NB4 (cell line): ENCODE measurements around the gene GULP1.

Experiments used
- CTCF ChIP-seq: IDR thresholded peaks from one replicate; pipeline ENCODE4 v1.5.1; 2012; ENCODE audit warnings: low read depth, low read length
- MYC ChIP-seq: IDR thresholded peaks from 2 replicates; pipeline ENCODE4 v1.6.1; 2011; ENCODE audit warnings: low read depth, low read length

GRCh38 chr2:188243381-188243780 lies 48.3 kb upstream of the GULP1 start:
- TF ChIP-seq CTCF (no peak), MYC (no peak)
